Measurements from ENCODE around the gene GRHL1.

GRCh38 chr2:9970200-9971044, 18.9 kb downstream of the GRHL1 start:
- TF ChIP-seq CTCF (IDR thresholded peaks at IDR 0.05) (no peak), EZH2 (IDR thresholded peaks at IDR 0.05; ENCODE audit: borderline replicate concordance, insufficient read depth, low read depth, low read length, poor library complexity, severe bottlenecking) (no peak)
